B cell (primary cell): ENCODE results near the gene TESMIN. TPM values are rescaled to one million over a fixed set of nuclear protein-coding genes. Genes with fewer than 3 reads are reported as not detected.

Experiments
- ATAC-seq: fragments of 200-7000 bp; cut with Tn5 transposase; one replicate; pipeline ENCODE4 v1.10.0; 2021; ENCODE audit warnings: low read depth, mild to moderate bottlenecking, moderate number of reproducible peaks, moderate library complexity
- CTCF ChIA-PET: fragments of 350-600 bp; sonication (Branson Sonifier 250); formaldehyde crosslinking; loops from one replicate; lab custom pipeline; 2021; ENCODE audit warnings: antibody characterized with exemption, inconsistent platforms; lab: Charles Lee
- POLR2A ChIA-PET: fragments of 350-600 bp; sonication (Branson Sonifier 250); formaldehyde crosslinking; loops from one replicate; lab custom pipeline; 2021; ENCODE audit warnings: antibody characterized with exemption; lab: Charles Lee
- DNase-seq: peaks from one replicate; pipeline ENCODE4 v3.0.0; 2013
- H2AFZ ChIP-seq: 2 replicates; pipeline ENCODE4 v1.6.1; 2012; ENCODE audit warnings: mild to moderate bottlenecking, low read depth, low read length; ENCODE audit not compliant: insufficient read depth, poor library complexity, severe bottlenecking
- H3K27ac ChIP-seq, 2 donors: 1 replicate in 1 of 2; 2 replicates in 1 of 2; pipeline ENCODE4 v1.5.1; 2012 to 2013; ENCODE audit warnings: low read length in 2 of 2, mild to moderate bottlenecking in 2 of 2, moderate library complexity in 1 of 2
- H3K27me3 ChIP-seq, 4 experiments: fragments of 200-600 bp in 1 of 4; sonication (generic) in 1 of 4; replicated peaks in 1 of 4; 1 replicate in 2 of 4; 2 replicates in 2 of 4; pipeline versions ENCODE4 v1.6.1 to v1.7.0; 2013 to 2016; ENCODE audit warnings: low read length in 3 of 4, mild to moderate bottlenecking in 2 of 4, mixed read lengths in 1 of 4, moderate library complexity in 1 of 4; ENCODE audit not compliant: insufficient read depth in 4 of 4, control insufficient read depth in 3 of 4; ENCODE audit errors: control extremely low read depth in 1 of 4
- H3K36me3 ChIP-seq, 2 experiments: replicated peaks in 1 of 2; 1 replicate in 1 of 2; 2 replicates in 1 of 2; pipeline versions ENCODE4 v1.6.1 to v1.7.1; 2013; ENCODE audit warnings: low read length in 1 of 2; ENCODE audit not compliant: insufficient read depth in 2 of 2, control insufficient read depth in 1 of 2; ENCODE audit errors: control extremely low read depth in 1 of 2, extremely low read depth in 1 of 2
- H3K4me1 ChIP-seq, 2 donors: fragments of 200-600 bp in 1 of 2; sonication (generic) in 1 of 2; 1 replicate in 1 of 2; 2 replicates in 1 of 2; pipeline versions ENCODE4 v1.5.1 to v1.6.1; 2013 to 2017; ENCODE audit warnings: low read length in 2 of 2; ENCODE audit not compliant: control insufficient read depth in 2 of 2, insufficient read depth in 2 of 2
- H3K4me2 ChIP-seq: replicated peaks from 2 replicates; pipeline ENCODE3; 2012; ENCODE audit warnings: mild to moderate bottlenecking, low read depth, low read length; ENCODE audit not compliant: poor library complexity, severe bottlenecking
- H3K4me3 ChIP-seq, 5 experiments: fragments of 200-600 bp in 1 of 5; sonication (generic) in 1 of 5; 1 replicate in 3 of 5; 2 replicates in 2 of 5; pipeline versions ENCODE4 v1.5.1 to v1.7.0; 2011 to 2016; ENCODE audit warnings: low read length in 4 of 5, mild to moderate bottlenecking in 4 of 5, low read depth in 2 of 5, control low read depth in 1 of 5, moderate library complexity in 1 of 5; ENCODE audit not compliant: insufficient read depth in 1 of 5; ENCODE audit errors: control extremely low read depth in 1 of 5, extremely low read depth in 1 of 5
- H3K79me2 ChIP-seq: fragments of 200-600 bp; sonication (generic); one replicate; pipeline ENCODE4 v1.6.0; 2016; ENCODE audit warnings: low read length; ENCODE audit not compliant: control insufficient read depth, insufficient read depth
- H3K9ac ChIP-seq: fragments of 200-600 bp; sonication (generic); 2 replicates; pipeline ENCODE4 v1.6.1; 2017; ENCODE audit warnings: mild to moderate bottlenecking, low read length, moderate library complexity
- H3K9me3 ChIP-seq, 3 donors: one replicate each; pipeline versions ENCODE4 v1.6.1 to v1.7.1; 2013; ENCODE audit warnings: low read length in 2 of 3; ENCODE audit not compliant: control insufficient read depth in 2 of 3, insufficient read depth in 1 of 3; ENCODE audit errors: control extremely low read depth in 1 of 3
- H4K20me1 ChIP-seq: 2 replicates; pipeline ENCODE4 v1.6.0; 2012; ENCODE audit warnings: mild to moderate bottlenecking, low read length; ENCODE audit not compliant: insufficient read depth, control insufficient read depth, poor library complexity, severe bottlenecking
- H3K27ac Mint-ChIP-seq: one replicate; pipeline ENCODE4 v1.8.0; 2021; ENCODE audit warnings: mixed read lengths
- H3K27me3 Mint-ChIP-seq: one replicate; pipeline ENCODE4 v1.8.0; 2021; ENCODE audit warnings: mixed read lengths
- H3K4me1 Mint-ChIP-seq: one replicate; pipeline ENCODE4 v1.8.0; 2021; ENCODE audit warnings: mixed read lengths
- H3K4me3 Mint-ChIP-seq: one replicate; pipeline ENCODE4 v1.8.0; 2021; ENCODE audit warnings: mixed read lengths
- H3K9me3 Mint-ChIP-seq: one replicate; pipeline ENCODE4 v1.8.0; 2022; ENCODE audit warnings: mixed read lengths; ENCODE audit not compliant: insufficient read depth
- EZH2 ChIP-seq: IDR thresholded peaks from 2 replicates; pipeline ENCODE4 v1.6.1; 2012; ENCODE audit warnings: borderline replicate concordance, low read depth, mild to moderate bottlenecking, moderate library complexity, low read length; ENCODE audit not compliant: insufficient read depth, poor library complexity, severe bottlenecking
- WGBS: methylation state at CpG from one replicate; pipeline ENCODE4 v1.1.5; 2013; ENCODE audit warnings: missing lambda C conversion rate; ENCODE audit not compliant: insufficient coverage; 5-methylcytosine and 5-hydroxymethylcytosine counted together
- intact Hi-C: fragments of 100-400 bp; cut with micrococcal nuclease; formaldehyde crosslinking; loops from one replicate; pipeline ENCODE4 v1.10.0; 2022
- polyA plus RNA-seq: library from polyadenylated mRNA; depleted of rRNA; stranded (reverse); fragments of >200 nt; gene quantifications from 2 replicates; pipeline ENCODE4 v1.2.3, GENCODE V29; 2012
- total RNA-seq, 2 donors: library from RNA; stranded (reverse); fragments of 120-200 nt in 1 of 2; gene quantifications; 1 replicate in 1 of 2; 2 replicates in 1 of 2; pipeline versions ENCODE4 v1.2.3 to v1.2.4, GENCODE V29; 2013 to 2022
- TF ChIP-seq, protein P1 (sequence below): fragments of 200-600 bp; IDR thresholded peaks from one replicate; pipeline ENCODE4 v1.8.0; 2022; ENCODE audit warnings: antibody characterized with exemption, mild to moderate bottlenecking

Gene TESMIN
- total and polyA plus RNA-seq, 2 donors (not counting 1 experiment from before 2014, with no cell fraction given): 3.2 to 4.3 TPM

DNA sequence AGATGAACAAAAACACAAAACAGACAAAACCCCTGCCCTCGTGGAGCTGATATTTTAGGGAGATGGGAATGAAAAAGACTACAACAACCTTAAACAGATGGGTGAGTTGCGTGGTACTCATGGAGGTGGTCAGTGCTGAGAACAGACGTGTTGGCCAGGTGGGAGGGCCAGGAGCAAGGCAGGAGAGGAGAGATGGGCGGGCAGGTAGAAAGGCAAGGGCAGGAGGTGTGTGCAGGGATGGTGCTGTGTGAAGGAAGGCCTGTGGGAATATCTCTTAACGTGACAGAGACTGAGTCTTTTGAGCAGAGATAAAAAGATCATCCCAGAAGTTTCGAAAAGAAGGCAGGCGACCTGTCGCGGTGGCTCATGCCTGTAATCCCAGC lies 59.9 kb downstream of the TESMIN start:
- H3K9me3 Mint-ChIP-seq: peaks cover 2% of the 10 kb centered on the region
- ChIA-PET CTCF (no interaction called here), POLR2A (no interaction called here)
- Histone ChIP-seq H3K4me1 (no peaks in the 10 kb centered on the region), H4K20me1 (no peaks in the 10 kb centered on the region), H3K27me3 (peaks cover 0 to 7% (median 2%) of the 10 kb centered on the region in 4 experiments), H3K9me3 (peaks cover 0 to 9% (median 5%) of the 10 kb centered on the region in 3 donors), H3K36me3 (no peaks in the 10 kb centered on the region), H3K4me3 (no peak overlapping the region), H3K4me2 (no peak overlapping the region), H3K9ac (no peak overlapping the region), H2AFZ (no peak overlapping the region), H3K79me2 (no peaks in the 10 kb centered on the region), H3K27ac (no peak overlapping the region)
- no peak overlapping the region for H3K27ac Mint-ChIP-seq
- H3K4me1 Mint-ChIP-seq: no peaks in the 10 kb centered on the region
- intact Hi-C loops: no loop called here
- TF ChIP-seq, protein P1, sequence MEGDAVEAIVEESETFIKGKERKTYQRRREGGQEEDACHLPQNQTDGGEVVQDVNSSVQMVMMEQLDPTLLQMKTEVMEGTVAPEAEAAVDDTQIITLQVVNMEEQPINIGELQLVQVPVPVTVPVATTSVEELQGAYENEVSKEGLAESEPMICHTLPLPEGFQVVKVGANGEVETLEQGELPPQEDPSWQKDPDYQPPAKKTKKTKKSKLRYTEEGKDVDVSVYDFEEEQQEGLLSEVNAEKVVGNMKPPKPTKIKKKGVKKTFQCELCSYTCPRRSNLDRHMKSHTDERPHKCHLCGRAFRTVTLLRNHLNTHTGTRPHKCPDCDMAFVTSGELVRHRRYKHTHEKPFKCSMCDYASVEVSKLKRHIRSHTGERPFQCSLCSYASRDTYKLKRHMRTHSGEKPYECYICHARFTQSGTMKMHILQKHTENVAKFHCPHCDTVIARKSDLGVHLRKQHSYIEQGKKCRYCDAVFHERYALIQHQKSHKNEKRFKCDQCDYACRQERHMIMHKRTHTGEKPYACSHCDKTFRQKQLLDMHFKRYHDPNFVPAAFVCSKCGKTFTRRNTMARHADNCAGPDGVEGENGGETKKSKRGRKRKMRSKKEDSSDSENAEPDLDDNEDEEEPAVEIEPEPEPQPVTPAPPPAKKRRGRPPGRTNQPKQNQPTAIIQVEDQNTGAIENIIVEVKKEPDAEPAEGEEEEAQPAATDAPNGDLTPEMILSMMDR: no peak
- no peak for TF ChIP-seq EZH2
- DNase-seq (no peak), ATAC-seq (no peak)
- H3K27me3 Mint-ChIP-seq: peaks cover 52% of the 10 kb centered on the region
- 79% methylated on average over 8 of the region's 9 CpGs for WGBS
- no peak overlapping the region for H3K4me3 Mint-ChIP-seq

DNA sequence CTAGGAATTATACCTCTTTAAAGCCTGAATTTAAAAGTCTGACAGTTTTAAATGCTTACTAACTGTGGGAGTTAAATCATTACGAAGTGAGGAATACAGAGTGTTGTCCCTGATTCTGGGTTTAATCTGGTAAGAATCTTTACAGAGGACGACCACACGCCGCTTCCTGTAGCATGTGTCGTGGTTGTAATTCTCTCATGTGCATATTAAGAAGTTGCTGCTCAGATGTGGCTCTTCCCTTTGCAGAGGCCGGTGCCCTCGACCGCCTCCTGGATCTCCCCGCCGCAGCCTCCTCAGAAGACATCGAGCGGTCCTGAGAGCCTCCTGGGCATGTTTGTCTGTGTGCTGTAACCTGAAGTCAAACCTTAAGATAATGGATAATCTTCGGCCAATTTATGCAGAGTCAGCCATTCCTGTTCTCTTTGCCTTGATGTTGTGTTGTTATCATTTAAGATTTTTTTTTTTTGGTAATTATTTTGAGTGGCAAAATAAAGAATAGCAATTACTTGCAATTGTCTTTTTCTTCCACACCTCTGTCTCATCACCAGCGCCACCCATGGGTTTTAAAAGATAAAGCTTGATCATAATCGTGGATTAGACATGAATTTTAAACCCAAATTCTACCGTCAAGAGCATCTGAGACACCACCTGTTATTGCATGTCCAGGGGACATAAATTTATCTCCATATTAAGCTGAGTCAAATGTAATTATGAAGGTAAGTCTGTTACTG lies 60.5 kb downstream of the TESMIN start:
- no peaks in the 10 kb centered on the region for H3K4me1 Mint-ChIP-seq
- POLR2A ChIA-PET: no interaction called here
- no peaks in the 10 kb centered on the region for H3K79me2 ChIP-seq
- peaks cover 0 to 6% (median 2%) of the 10 kb centered on the region in 4 experiments for H3K27me3 ChIP-seq
- ATAC-seq (no peak), DNase-seq (no peak)
- no peak overlapping the region for H3K9ac ChIP-seq
- CTCF ChIA-PET: no interaction called here
- no peak for TF ChIP-seq EZH2
- TF ChIP-seq, protein P1: no peak
- no peaks in the 10 kb centered on the region for H3K4me1 ChIP-seq
- peaks cover 52% of the 10 kb centered on the region for H3K27me3 Mint-ChIP-seq
- H3K9me3 ChIP-seq: peaks cover 0 to 4% (median under 1%) of the 10 kb centered on the region in 3 donors
- H3K27ac Mint-ChIP-seq: no peak overlapping the region
- no peak overlapping the region for H3K4me2 ChIP-seq
- no peak overlapping the region for H2AFZ ChIP-seq
- no peaks in the 10 kb centered on the region for H3K36me3 ChIP-seq
- intact Hi-C loops: no loop called here
- no peak overlapping the region for H3K27ac ChIP-seq
- no peak overlapping the region for H3K4me3 ChIP-seq
- H3K4me3 Mint-ChIP-seq: no peak overlapping the region
- no peaks in the 10 kb centered on the region for H4K20me1 ChIP-seq
- H3K9me3 Mint-ChIP-seq: no peaks in the 10 kb centered on the region
- WGBS: 42% methylated on average over 13 of the region's 16 CpGs
